Glutamatergic neuron (in vitro differentiated cells): ENCODE measurements around the gene PHB1. TPM values are rescaled to one million over a fixed set of nuclear protein-coding genes. Genes with fewer than 3 reads are reported as not detected.

ENCODE experiments used
- DNase-seq: peaks from one replicate; pipeline ENCODE4 v3.0.0; 2022
- H3K27ac Mint-ChIP-seq: one replicate; pipeline ENCODE4 v1.8.0; 2020; ENCODE audit warnings: mild to moderate bottlenecking, mixed read lengths, inconsistent platforms; ENCODE audit not compliant: unreplicated experiment
- H3K27me3 Mint-ChIP-seq: one replicate; pipeline ENCODE4 v1.8.0; 2020; ENCODE audit warnings: mild to moderate bottlenecking, moderate library complexity, mixed read lengths, inconsistent platforms; ENCODE audit not compliant: unreplicated experiment
- H3K36me3 Mint-ChIP-seq: one replicate; pipeline ENCODE4 v1.8.0; 2020; ENCODE audit warnings: mild to moderate bottlenecking, mixed read lengths, inconsistent platforms; ENCODE audit not compliant: unreplicated experiment
- H3K4me1 Mint-ChIP-seq: one replicate; pipeline ENCODE4 v1.8.0; 2020; ENCODE audit warnings: mild to moderate bottlenecking, low read depth, mixed read lengths, inconsistent platforms; ENCODE audit not compliant: unreplicated experiment
- H3K4me3 Mint-ChIP-seq: one replicate; pipeline ENCODE4 v1.8.0; 2020; ENCODE audit warnings: mild to moderate bottlenecking, mixed read lengths, inconsistent platforms; ENCODE audit not compliant: unreplicated experiment
- H3K9me3 Mint-ChIP-seq: one replicate; pipeline ENCODE4 v1.8.0; 2020; ENCODE audit warnings: mild to moderate bottlenecking, moderate library complexity, mixed read lengths, inconsistent platforms; ENCODE audit not compliant: unreplicated experiment
- CTCF ChIP-seq: fragments of 200-600 bp; sonication (generic); IDR thresholded peaks from one replicate; pipeline ENCODE4 v1.5.0; 2021; ENCODE audit not compliant: partially characterized antibody, unreplicated experiment
- total RNA-seq: library from RNA; stranded (reverse); fragmentation: NEBNext Ultra II Directional; extraction: Animal tissue kit (Norgen Biotek cat#: 25700); gene quantifications from one replicate; pipeline ENCODE4 v1.2.1, GENCODE V29; 2021; ENCODE audit not compliant: unreplicated experiment

The PHB1 gene
- total RNA-seq, 1 donor from 2014 or later, result 134 TPM

- no peak for TF ChIP-seq CTCF
- Mint-ChIP-seq H3K4me1 (no peaks in the 10 kb centered on the region), H3K27ac (no peak overlapping the region), H3K9me3 (peaks cover 3% of the 10 kb centered on the region), H3K27me3 (no peaks in the 10 kb centered on the region), H3K36me3 (no peaks in the 10 kb centered on the region), H3K4me3 (no peak overlapping the region)
- no peak for DNase-seq
Measured at GRCh38 chr17:49404906-49405305, 9.8 kb downstream of the PHB1 start.

GRCh38 chr17:49404361-49404760 lies 10.3 kb downstream of the PHB1 start:
- H3K36me3 Mint-ChIP-seq, result no peaks in the 10 kb centered on the region
- no peak overlapping the region for H3K27ac Mint-ChIP-seq
- H3K27me3 Mint-ChIP-seq, result no peaks in the 10 kb centered on the region
- peaks cover 3% of the 10 kb centered on the region for H3K9me3 Mint-ChIP-seq
- no peaks in the 10 kb centered on the region for H3K4me1 Mint-ChIP-seq
- no peak overlapping the region for H3K4me3 Mint-ChIP-seq
- TF ChIP-seq CTCF, result no peak
- DNase-seq, result no peak

- DNase-seq, result no peak
- no peaks in the 10 kb centered on the region for H3K27me3 Mint-ChIP-seq
- no peak overlapping the region for H3K27ac Mint-ChIP-seq
- no peak overlapping the region for H3K4me3 Mint-ChIP-seq
- H3K36me3 Mint-ChIP-seq, result no peaks in the 10 kb centered on the region
- H3K9me3 Mint-ChIP-seq, result peaks cover 2% of the 10 kb centered on the region
- no peak for TF ChIP-seq CTCF
- H3K4me1 Mint-ChIP-seq, result no peaks in the 10 kb centered on the region
Measured at GRCh38 chr17:49403514-49404289, 11.0 kb downstream of the PHB1 start.

- H3K4me3 Mint-ChIP-seq, result no peak overlapping the region
- no peaks in the 10 kb centered on the region for H3K4me1 Mint-ChIP-seq
- DNase-seq, result no peak
- no peak overlapping the region for H3K27ac Mint-ChIP-seq
- H3K9me3 Mint-ChIP-seq, result peaks cover 2% of the 10 kb centered on the region
- H3K36me3 Mint-ChIP-seq, result no peaks in the 10 kb centered on the region
- no peak for TF ChIP-seq CTCF
- no peaks in the 10 kb centered on the region for H3K27me3 Mint-ChIP-seq
Measured at GRCh38 chr17:49402706-49403105, 12.0 kb downstream of the PHB1 start.

GRCh38 chr17:49401971-49402611 lies 12.6 kb downstream of the PHB1 start:
- no peaks in the 10 kb centered on the region for H3K27me3 Mint-ChIP-seq
- no peak overlapping the region for H3K27ac Mint-ChIP-seq
- DNase-seq, result no peak
- H3K9me3 Mint-ChIP-seq, result peaks cover 2% of the 10 kb centered on the region
- H3K4me3 Mint-ChIP-seq, result no peak overlapping the region
- H3K4me1 Mint-ChIP-seq, result no peaks in the 10 kb centered on the region
- no peak for TF ChIP-seq CTCF
- no peaks in the 10 kb centered on the region for H3K36me3 Mint-ChIP-seq
